ENCODE results near the gene PIP5K1A.

Gene PIP5K1A

GRCh38 chr1:151290709-151291303, 92.5 kb downstream of the PIP5K1A start:
- no peak for DNase-seq

DNA sequence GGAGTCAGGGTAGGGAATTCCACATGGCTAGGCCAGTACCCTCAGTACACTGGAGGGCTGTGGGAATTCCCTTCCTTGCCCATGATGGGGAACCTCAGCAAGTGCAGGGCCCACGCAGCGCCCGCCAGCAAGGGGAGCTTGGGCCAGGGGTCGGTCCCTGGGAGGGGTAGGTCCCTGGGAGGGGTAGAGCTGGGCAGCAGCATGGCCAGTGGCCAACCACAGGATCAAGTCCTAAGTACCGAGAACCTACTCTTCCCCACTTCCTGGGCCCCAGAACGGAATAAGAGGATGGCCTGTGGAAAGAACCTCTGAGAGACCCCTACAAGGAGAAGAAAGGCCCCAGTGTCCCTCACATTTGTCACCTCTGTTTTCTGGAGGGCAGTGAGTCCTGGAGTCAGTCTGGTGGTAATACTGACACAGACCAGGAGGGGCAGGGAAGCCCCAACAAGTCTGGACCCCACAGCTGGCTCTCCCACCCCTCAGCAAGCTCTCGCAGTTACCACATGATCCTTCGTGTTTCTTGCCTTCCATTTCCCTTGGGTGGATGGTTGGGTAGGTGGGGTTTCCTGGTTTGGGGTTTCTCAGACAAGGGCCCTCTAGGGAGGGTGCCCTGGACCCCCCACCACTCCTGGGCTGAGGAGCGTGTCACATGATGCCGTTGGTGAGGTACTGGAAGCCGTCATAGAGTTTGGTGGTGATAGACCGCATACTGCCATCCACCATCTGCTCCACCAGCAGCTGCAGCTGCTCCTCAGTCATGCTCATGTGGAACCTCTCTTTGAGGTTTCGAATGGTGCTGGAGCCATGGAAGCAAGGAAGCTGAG, 94.1 kb downstream of the PIP5K1A start:
- no peak for DNase-seq

DNA sequence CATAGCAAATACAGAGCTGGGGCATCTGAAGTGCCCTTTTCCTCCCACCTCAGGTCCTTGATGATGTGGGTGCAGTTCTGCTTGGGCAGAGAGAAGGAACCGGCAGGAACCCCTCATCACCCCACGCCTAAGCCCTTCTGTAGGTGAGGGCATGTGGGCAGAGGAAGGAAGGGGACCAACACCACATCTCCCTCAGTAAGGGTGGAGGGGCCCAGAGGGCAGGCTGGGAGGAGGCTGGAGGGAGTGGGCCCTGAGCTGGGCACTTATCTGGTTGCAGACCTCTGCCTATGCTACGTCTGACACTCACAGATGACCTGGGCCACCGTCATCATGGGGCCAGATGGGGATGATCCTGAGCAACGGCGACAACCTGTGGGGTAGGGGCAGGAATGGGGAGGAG, 94.7 kb downstream of the PIP5K1A start:
- DNase-seq = no peak

- DNase-seq = no peak
Observed at GRCh38 chr1:151294742-151295462, 96.5 kb downstream of the PIP5K1A start.

Data from amniotic stem cell (primary cell).